ENCODE results near the gene ZNF200. TPM values are rescaled to one million over a fixed set of nuclear protein-coding genes. Genes with fewer than 3 reads are reported as not detected.
"Not testable (repeated sequence)": the region's sequence is repeated elsewhere in the genome, so short reads cannot be mapped to it uniquely, and the experiment has no call there.

Gene ZNF200
- total RNA-seq, 4 donors from 2014 or later: 0.49 to 3.2 (median 2.2) TPM

- H3K27ac ChIP-seq: no peak overlapping the region
- peak overlapping the region in 3 of 4 donors; percentile 9 to 15 (median 13) for H3K4me3 ChIP-seq
- H3K36me3 ChIP-seq: no peaks in the 10 kb centered on the region
- intact Hi-C loops (cut with DNase I; ENCODE audit: low total_unique reads) (loop anchor here (10.0 kb wide), 1 partner anchor 321 kb away; the partner anchor contains the start of gene CLUAP1), in situ Hi-C loops (cut with MboI; ENCODE audit: low sequenced_read_pairs in 4 of 4) (no loop called here)
- H3K27me3 ChIP-seq: peaks cover 90 to 99% (median 95%) of the 10 kb centered on the region in 3 donors
- DNase-seq: no peak
- H3K9me3 ChIP-seq: no peaks in the 10 kb centered on the region
- peaks cover 0 to 3% of the 10 kb centered on the region in 2 donors for H3K4me1 ChIP-seq
- TF ChIP-seq CTCF (IDR thresholded peaks at IDR 0.05 in 4 of 5, conservative IDR thresholded peaks at IDR 0.05 in 1 of 5): no peak
- no peak for TF ChIP-seq POLR2A (IDR thresholded peaks at IDR 0.05)
- ATAC-seq: no peak
Observed at GRCh38 chr16:3183445-3184139, 51.4 kb downstream of the ZNF200 start.

DNA sequence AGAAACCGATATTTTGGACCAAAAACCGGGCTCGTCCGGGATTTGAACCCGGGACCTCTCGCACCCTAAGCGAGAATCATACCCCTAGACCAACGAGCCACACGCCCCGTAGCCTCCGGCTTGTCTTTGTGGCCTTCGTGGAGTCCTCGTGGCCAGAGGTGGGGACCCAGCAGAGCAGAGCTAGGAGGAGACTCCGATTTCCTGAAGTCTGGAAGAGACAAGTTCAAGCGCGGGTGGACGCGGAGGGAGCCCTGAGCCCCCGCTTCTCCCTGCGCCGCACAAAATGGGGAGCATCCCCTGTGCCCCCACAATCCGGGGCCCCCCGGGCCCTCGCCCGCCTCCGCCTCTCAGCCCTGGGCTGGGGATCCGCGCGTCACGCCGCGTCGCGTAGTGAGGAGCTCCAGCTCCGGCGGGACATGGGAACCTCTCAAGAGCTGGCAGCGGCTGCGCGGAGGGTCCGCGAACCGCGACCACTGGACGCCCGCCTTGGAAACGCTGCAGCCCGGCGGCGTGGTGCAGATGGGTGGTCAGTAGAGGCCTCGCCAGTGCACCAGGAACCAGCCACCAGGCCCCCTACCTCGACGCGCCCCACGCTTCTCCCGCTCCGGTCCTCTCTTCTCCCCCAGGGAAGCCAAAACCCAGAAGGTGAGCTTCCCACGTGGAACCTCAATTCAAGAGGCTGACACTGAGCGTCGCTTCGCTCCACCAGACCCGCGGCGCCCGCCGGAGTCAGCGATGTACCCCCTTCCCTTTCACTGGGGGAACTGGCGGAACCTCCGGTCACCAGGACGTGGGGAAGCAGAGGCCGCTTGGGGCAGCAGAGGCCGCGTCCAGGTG lies 52.1 kb downstream of the ZNF200 start:
- TF ChIP-seq CTCF (IDR thresholded peaks at IDR 0.05 in 4 of 5, conservative IDR thresholded peaks at IDR 0.05 in 1 of 5): peak in 2 of 5 experiments; percentile 11 to 37
- no peak for TF ChIP-seq POLR2A (IDR thresholded peaks at IDR 0.05)
- ATAC-seq (no peak), DNase-seq (no peak)
- in situ Hi-C loops (cut with MboI; ENCODE audit: low sequenced_read_pairs in 4 of 4): no loop called here
- Histone ChIP-seq H3K27me3 (peaks cover 83 to 99% (median 89%) of the 10 kb centered on the region in 3 donors), H3K9me3 (no peaks in the 10 kb centered on the region), H3K4me1 (peaks cover 0 to 3% of the 10 kb centered on the region in 2 donors), H3K4me3 (peak overlapping the region in 3 of 4 donors; percentile 9 to 15 (median 13)), H3K27ac (no peak overlapping the region), H3K36me3 (no peaks in the 10 kb centered on the region)
- intact Hi-C loops (cut with DNase I; ENCODE audit: low total_unique reads): loop anchor here (10.0 kb wide), 1 partner anchor 322 kb away; the partner anchor contains the start of gene CLUAP1

- H3K4me1 ChIP-seq; H3K9me3 ChIP-seq; DNase-seq; H3K27ac ChIP-seq; in situ Hi-C loops (cut with MboI; ENCODE audit: low sequenced_read_pairs in 4 of 4); ATAC-seq; H3K36me3 ChIP-seq; H3K4me3 ChIP-seq: not testable (repeated sequence)
- intact Hi-C loops (cut with DNase I; ENCODE audit: low total_unique reads): loop anchor here (10.0 kb wide), 1 partner anchor 323 kb away; the partner anchor contains the start of gene CLUAP1
- peaks cover 79 to 99% (median 89%) of the 10 kb centered on the region in 3 donors for H3K27me3 ChIP-seq
Observed at GRCh38 chr16:3182293-3182607, 52.7 kb downstream of the ZNF200 start.

- in situ Hi-C loops (cut with MboI; ENCODE audit: low sequenced_read_pairs in 4 of 4): no loop called here
- no peaks in the 10 kb centered on the region for H3K36me3 ChIP-seq
- no peak for ATAC-seq
- H3K4me3 ChIP-seq: no peak overlapping the region
- no peaks in the 10 kb centered on the region for H3K9me3 ChIP-seq
- peaks cover 79 to 99% (median 90%) of the 10 kb centered on the region in 3 donors for H3K27me3 ChIP-seq
- intact Hi-C loops (cut with DNase I; ENCODE audit: low total_unique reads): loop anchor here (10.0 kb wide), 1 partner anchor 324 kb away; the partner anchor contains the start of gene CLUAP1
- no peak for DNase-seq
- no peak overlapping the region for H3K27ac ChIP-seq
- no peak for TF ChIP-seq CTCF (IDR thresholded peaks at IDR 0.05 in 4 of 5, conservative IDR thresholded peaks at IDR 0.05 in 1 of 5)
- TF ChIP-seq POLR2A (IDR thresholded peaks at IDR 0.05): no peak
- peaks cover 0 to 3% of the 10 kb centered on the region in 2 donors for H3K4me1 ChIP-seq
Observed at GRCh38 chr16:3180445-3180878, 54.5 kb downstream of the ZNF200 start.

DNA sequence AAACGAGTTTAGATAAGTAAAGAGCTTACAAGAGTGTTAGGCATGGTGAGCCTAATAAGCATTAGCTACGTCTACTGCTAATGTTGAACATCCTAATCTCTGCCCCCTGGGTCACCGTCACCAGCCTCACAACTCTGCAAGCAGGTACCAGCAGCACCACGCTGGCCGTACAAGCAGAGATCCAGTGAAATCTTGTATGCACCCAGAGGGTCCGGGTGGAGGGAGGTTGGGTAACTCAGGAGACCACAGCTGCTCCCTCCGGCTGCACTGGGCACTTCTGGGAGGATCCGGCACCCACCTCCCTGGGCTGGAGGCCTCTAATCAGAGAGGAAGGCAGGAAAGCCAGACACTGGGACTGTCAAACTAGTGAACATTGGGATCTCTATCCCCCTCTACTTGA lies 55.3 kb downstream of the ZNF200 start:
- Histone ChIP-seq H3K36me3 (no peaks in the 10 kb centered on the region), H3K9me3 (no peaks in the 10 kb centered on the region), H3K27me3 (peaks cover 80 to 100% (median 89%) of the 10 kb centered on the region in 3 donors), H3K4me1 (peaks cover 0 to 3% of the 10 kb centered on the region in 2 donors), H3K4me3 (no peak overlapping the region), H3K27ac (no peak overlapping the region)
- in situ Hi-C loops (cut with MboI; ENCODE audit: low sequenced_read_pairs in 4 of 4): no loop called here
- TF ChIP-seq POLR2A (IDR thresholded peaks at IDR 0.05): no peak
- TF ChIP-seq CTCF (IDR thresholded peaks at IDR 0.05 in 4 of 5, conservative IDR thresholded peaks at IDR 0.05 in 1 of 5): no peak
- ATAC-seq: no peak
- intact Hi-C loops (cut with DNase I; ENCODE audit: low total_unique reads): loop anchor here (10.0 kb wide), 1 partner anchor 325 kb away; the partner anchor contains the start of gene CLUAP1
- DNase-seq: no peak
